Psoas muscle (tissue), 8 donors: ENCODE measurements around the gene ZNG1E. TPM values are rescaled to one million over a fixed set of nuclear protein-coding genes. Genes with fewer than 3 reads are reported as not detected.
"Not testable (repeated sequence)": the region's sequence is repeated elsewhere in the genome, so short reads cannot be mapped to it uniquely, and the experiment has no call there.

ENCODE experiments used
- ATAC-seq, 4 donors: fragments of 200-7000 bp; cut with Tn5 transposase; one replicate each; pipeline ENCODE4 v1.9.1; 2020; ENCODE audit warnings: moderate library complexity in 3 of 4, mild to moderate bottlenecking in 2 of 4
- DNase-seq, 2 donors: peaks; one replicate each; pipeline ENCODE4 v3.0.0-alpha.2; 2020
- H3K27ac ChIP-seq: fragments of 200-600 bp; one replicate; pipeline ENCODE4 v1.8.0; 2022
- H3K27me3 ChIP-seq, 3 donors: fragments of 200-600 bp in 1 of 3; one replicate each; pipeline versions ENCODE4 v1.6.1 to v1.8.0; 2013 to 2022; ENCODE audit warnings: low read length in 2 of 3, mild to moderate bottlenecking in 2 of 3, moderate library complexity in 1 of 3; ENCODE audit not compliant: insufficient read depth in 3 of 3
- H3K36me3 ChIP-seq, 2 donors: fragments of 200-600 bp in 1 of 2; one replicate each; pipeline versions ENCODE4 v1.6.1 to v1.8.0; 2013 to 2022; ENCODE audit warnings: low read depth in 1 of 2, mild to moderate bottlenecking in 1 of 2, moderate library complexity in 1 of 2; ENCODE audit not compliant: insufficient read depth in 1 of 2
- H3K4me1 ChIP-seq: fragments of 200-600 bp; one replicate; pipeline ENCODE4 v1.8.0; 2022
- H3K4me3 ChIP-seq: fragments of 200-600 bp; one replicate; pipeline ENCODE4 v1.8.0; 2022; ENCODE audit warnings: mild to moderate bottlenecking
- H3K9me3 ChIP-seq: fragments of 200-600 bp; one replicate; pipeline ENCODE4 v1.8.0; 2022
- CTCF ChIP-seq: fragments of 200-600 bp; IDR thresholded peaks from one replicate; pipeline ENCODE4 v1.8.0; 2022; ENCODE audit warnings: antibody characterized with exemption
- WGBS, 3 donors: extraction: QIAGEN DNeasy Blood & Tissue Kit; methylation state at CpG; one replicate each; pipeline versions ENCODE4 v1.1.6 to v1.1.7; 2013; 5-methylcytosine and 5-hydroxymethylcytosine counted together
- intact Hi-C, 2 donors: fragments of 100-400 bp; cut with DNase I; formaldehyde crosslinking; loops; one replicate each; pipeline versions ENCODE4 v1.11.0 to v1.14.2; 2022
- long read RNA-seq, 2 donors: library from polyadenylated mRNA; unstranded; transcript quantifications; one replicate each; pipeline ENCODE4 v2.0.0, GENCODE V29; 2021
- polyA plus RNA-seq, 3 donors: library from polyadenylated mRNA; stranded (reverse); fragments of 200-250 nt; gene quantifications; one replicate each; pipeline ENCODE4 v1.2.3, GENCODE V29; 2013
- total RNA-seq, 4 donors: library from RNA; stranded (reverse); fragmentation: NEBNext Ultra II Directional in 2 of 4; extraction: Animal tissue kit (Norgen Biotek cat#: 25700) in 2 of 4; gene quantifications; one replicate each; pipeline versions ENCODE4 v1.2.1 to v1.2.4, GENCODE V29; 2021 to 2023
- donor health status: healthy with polysubstance abuse.
- donor health status: DM: no; HTN: no; CAD: no; lungs with moderate emphysema.
- donor health status: Bipolar disorder and iron deficiency.
- donor health status: healthy.
- donor health status: DM: yes; HTN: yes; CAD: no.
- donor health status: DM: no; HTN: no; CAD: no.
- donor health status: DM: no; HTN: no; CAD: no.
- donor health status: DM: yes; HTN: yes; CAD: no.

Gene ZNG1E
- total RNA-seq = 10 to 100 TPM; 12.4 to 18.3 (median 14.8) TPM
- 10 to 100 TPM; 15.0 to 37.7 (median 22.4) TPM for polyA plus RNA-seq
- long read RNA-seq, donor 1, partial matches to known transcripts = 0 of 10 reads
- long read RNA-seq, donor 1, other reads (novel, unspliced or antisense) = 6 of 10 reads
- long read RNA-seq, donor 2, transcript CBWD5-202 (3 exons, 1,347 nt) = major isoform, 10 of 32 reads
- long read RNA-seq, donor 2, partial matches to known transcripts = 0 of 32 reads
- long read RNA-seq, donor 2, other reads (novel, unspliced or antisense) = 14 of 32 reads

- WGBS, 3 donors = 0% methylated on average over 11 to 23 of the region's 33 CpGs
- intact Hi-C loops, ATAC-seq, H3K36me3 ChIP-seq, H3K4me1 ChIP-seq, H3K27me3 ChIP-seq, H3K9me3 ChIP-seq: not testable (repeated sequence)
- peak; percentile 34 to 71 for DNase-seq
- peak within 1 kb of the TSS; percentile 67 for H3K27ac ChIP-seq
- peak within 1 kb of the TSS; percentile 70 for H3K4me3 ChIP-seq
Measured at GRCh38 chr9:65675589-65676021, at the start of gene ZNG1E. Gene ZNG1E, plus strand, starts transcription at chr9:65675928. Its CDS starts 49 bp downstream, at chr9:65675977.

GRCh38 chr9:65673579-65673978 lies 2.1 kb upstream of the ZNG1E start:
- intact Hi-C loops, H3K4me3 ChIP-seq, H3K36me3 ChIP-seq, H3K9me3 ChIP-seq, ATAC-seq, DNase-seq, H3K4me1 ChIP-seq, H3K27me3 ChIP-seq, H3K27ac ChIP-seq: not testable (repeated sequence)
- WGBS, 3 donors = 80 to 84% (median 84%) methylated on average over 2 of the region's 2 CpGs

GRCh38 chr9:65675018-65675417 lies 710 bp upstream of the ZNG1E start:
- H3K27me3 ChIP-seq, H3K4me3 ChIP-seq, H3K4me1 ChIP-seq, H3K27ac ChIP-seq, H3K36me3 ChIP-seq, DNase-seq, intact Hi-C loops, H3K9me3 ChIP-seq, ATAC-seq: not testable (repeated sequence)
- 37 to 44% (median 38%) methylated on average over 4 of the region's 5 CpGs for WGBS, 3 donors

- H3K4me3 ChIP-seq = peak overlapping the region; percentile 55
- 1 to 9% (median 3%) methylated on average over 5 to 6 of the region's 11 CpGs for WGBS, 3 donors
- H3K36me3 ChIP-seq, DNase-seq, H3K4me1 ChIP-seq, H3K9me3 ChIP-seq, H3K27me3 ChIP-seq, intact Hi-C loops, ATAC-seq, H3K27ac ChIP-seq: not testable (repeated sequence)
Measured at GRCh38 chr9:65676389-65676788, 661 bp downstream of the ZNG1E start.

GRCh38 chr9:65678533-65678932 lies 2.8 kb downstream of the ZNG1E start:
- intact Hi-C loops, ATAC-seq, H3K36me3 ChIP-seq, H3K9me3 ChIP-seq, DNase-seq, H3K27me3 ChIP-seq, H3K27ac ChIP-seq, H3K4me1 ChIP-seq, H3K4me3 ChIP-seq: not testable (repeated sequence)
- 37 to 82% (median 71%) methylated on average over 2 to 3 of the region's 3 CpGs for WGBS, 3 donors
- peak; percentile 48 for TF ChIP-seq CTCF

- H3K36me3 ChIP-seq, H3K27me3 ChIP-seq, H3K9me3 ChIP-seq, H3K4me1 ChIP-seq, H3K27ac ChIP-seq, intact Hi-C loops, ATAC-seq, DNase-seq, H3K4me3 ChIP-seq: not testable (repeated sequence)
- 36 to 80% methylated on average over 1 of the region's 2 CpGs; no CpG with 5 or more reads in 1 of the 3 donors for WGBS, 3 donors
Measured at GRCh38 chr9:65703550-65703949, 27.8 kb downstream of the ZNG1E start.

- H3K4me1 ChIP-seq, DNase-seq, ATAC-seq, H3K4me3 ChIP-seq, H3K27me3 ChIP-seq, H3K27ac ChIP-seq, H3K9me3 ChIP-seq, H3K36me3 ChIP-seq, intact Hi-C loops: not testable (repeated sequence)
- WGBS, 3 donors = 79 to 83% methylated on average over 2 to 4 of the region's 5 CpGs; no CpG with 5 or more reads in 1 of the 3 donors
Measured at GRCh38 chr9:65714445-65714844, 38.7 kb downstream of the ZNG1E start.

GRCh38 chr9:65737096-65737564 lies 61.4 kb downstream of the ZNG1E start, which contains the start of gene FOXD4L4:
Gene FOXD4L4, plus strand, starts transcription at chr9:65737146. Its CDS starts 0 bp downstream, at chr9:65737146.
- H3K36me3 ChIP-seq, H3K27ac ChIP-seq, ATAC-seq, H3K4me1 ChIP-seq, H3K27me3 ChIP-seq, H3K4me3 ChIP-seq, H3K9me3 ChIP-seq, intact Hi-C loops: not testable (repeated sequence)
- DNase-seq = peak in 1 of 2 donors; percentile 15
- WGBS, 3 donors = 6 to 20% (median 15%) methylated on average over 9 to 16 of the region's 38 CpGs

- not testable (repeated sequence) for ATAC-seq, H3K27me3 ChIP-seq
Measured at GRCh38 chr9:65738133-65738532, 62.4 kb downstream of the ZNG1E start.

More at GRCh38 chr9:65738133-65738532, 62.4 kb downstream of the ZNG1E start:
- intact Hi-C loops, H3K9me3 ChIP-seq, H3K4me1 ChIP-seq, H3K4me3 ChIP-seq, H3K27ac ChIP-seq, DNase-seq, H3K36me3 ChIP-seq: not testable (repeated sequence)
- WGBS, 3 donors = 0 to 6% methylated on average over 5 of the region's 27 CpGs; no CpG with 5 or more reads in 1 of the 3 donors
